Activated CD4-positive, alpha-beta memory T cell treated with anti-CD3 and anti-CD28 coated beads, Interleukin-2, amount 10 ng/mL, durations not matched to agents 7 days and 5 days (primary cell): ENCODE data around the gene FAM107B. TPM values are rescaled to one million over a fixed set of nuclear protein-coding genes. Genes with fewer than 3 reads are reported as not detected.
A peak's percentile ranks its signal among the peaks of the same experiment; 100 is the strongest.

Source experiments
- CTCF ChIA-PET: fragments of 350-600 bp; sonication (Branson Sonifier 250); formaldehyde crosslinking; loops from one replicate; lab custom pipeline; 2021; ENCODE audit warnings: antibody characterized with exemption, inconsistent platforms; lab: Charles Lee
- POLR2A ChIA-PET: fragments of 350-600 bp; sonication (Branson Sonifier 250); formaldehyde crosslinking; loops from one replicate; lab custom pipeline; 2021; ENCODE audit warnings: antibody characterized with exemption; lab: Charles Lee
- DNase-seq: peaks from one replicate; pipeline ENCODE4 v3.0.0-alpha.2; 2020
- H3K27ac Mint-ChIP-seq: one replicate; pipeline ENCODE4 v1.8.0; 2021; ENCODE audit warnings: mild to moderate bottlenecking, mixed read lengths
- H3K27me3 Mint-ChIP-seq: one replicate; pipeline ENCODE4 v1.8.0; 2021; ENCODE audit warnings: mixed read lengths
- H3K36me3 Mint-ChIP-seq: one replicate; pipeline ENCODE4 v1.8.0; 2021; ENCODE audit warnings: low read depth, mixed read lengths
- H3K4me1 Mint-ChIP-seq: one replicate; pipeline ENCODE4 v1.8.0; 2021; ENCODE audit warnings: mixed read lengths
- H3K4me3 Mint-ChIP-seq: one replicate; pipeline ENCODE4 v1.8.0; 2021; ENCODE audit warnings: mild to moderate bottlenecking, mixed read lengths
- H3K9me3 Mint-ChIP-seq: one replicate; pipeline ENCODE4 v1.8.0; 2021; ENCODE audit warnings: mixed read lengths
- total RNA-seq, 2 experiments: library from RNA; stranded (reverse); gene quantifications; one replicate each; pipeline ENCODE4 v1.2.3, GENCODE V29; 2021

The FAM107B gene
- total RNA-seq, 2 experiments from 2014 or later, result 229 to 235 TPM

- Mint-ChIP-seq H3K36me3 (peaks cover 65% of the 10 kb centered on the region), H3K27ac (no peak overlapping the region), H3K4me1 (peaks cover 84% of the 10 kb centered on the region), H3K4me3 (no peak overlapping the region), H3K9me3 (no peaks in the 10 kb centered on the region), H3K27me3 (no peaks in the 10 kb centered on the region)
- ChIA-PET CTCF (interaction anchor here (1.0 to 1.2 kb wide), 2 partner anchors 9 to 42 kb away, joined by 4 to 5 read pairs; no protein-coding TSS in a partner anchor), POLR2A (interaction anchor here (0.9 to 10.1 kb wide), 4 partner anchors 8 to 380 kb away, joined by 3 to 149 read pairs (median 9); partner anchors contain the start of gene MEIG1)
- no peak for DNase-seq
Observed at GRCh38 chr10:14579405-14579804, 195.3 kb downstream of the FAM107B start.

DNA sequence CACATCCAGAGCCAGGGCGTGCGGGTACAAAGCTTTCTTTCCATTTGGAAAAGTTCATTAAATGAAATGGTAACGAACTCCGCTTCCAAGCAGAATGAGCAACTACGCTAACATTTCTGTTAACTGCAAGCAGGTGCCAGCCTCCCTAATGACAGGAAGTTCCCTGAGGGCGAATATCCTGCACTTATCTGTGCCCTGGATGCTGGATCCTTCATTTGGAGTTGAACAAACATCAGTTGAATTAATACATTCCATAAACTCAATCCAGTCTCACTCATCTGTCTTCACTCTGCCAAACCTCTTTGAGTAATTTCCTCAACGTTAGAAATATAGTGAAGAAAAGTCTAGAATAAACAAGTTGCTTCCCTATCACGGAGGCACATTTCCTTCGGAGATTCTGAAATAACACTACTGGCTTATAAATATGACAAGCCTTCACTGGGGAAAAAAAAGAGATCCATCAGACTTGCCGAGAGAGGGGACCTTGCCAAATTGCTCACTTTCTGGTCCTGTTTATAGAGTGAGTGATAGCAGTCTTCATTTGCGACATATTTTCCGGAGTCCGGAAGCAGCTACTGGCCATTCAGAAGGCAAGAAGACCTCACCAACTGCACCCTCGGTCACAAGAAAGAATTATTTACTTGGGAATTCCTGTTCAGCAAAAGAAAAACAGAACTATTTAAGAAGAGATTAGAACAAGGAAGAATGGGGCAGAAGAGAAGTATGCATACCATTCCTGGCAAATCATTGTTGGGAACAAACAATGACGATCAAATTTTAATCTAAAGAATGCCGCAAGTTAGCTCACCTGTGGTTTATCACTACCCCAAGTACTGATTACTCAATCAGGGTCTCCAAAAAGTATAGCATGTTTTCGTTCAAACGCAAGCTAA is 196.4 kb downstream of the FAM107B start:
- Mint-ChIP-seq H3K27me3 (no peaks in the 10 kb centered on the region), H3K27ac (no peak overlapping the region), H3K4me1 (peaks cover 81% of the 10 kb centered on the region), H3K9me3 (no peaks in the 10 kb centered on the region), H3K36me3 (peaks cover 62% of the 10 kb centered on the region), H3K4me3 (no peak overlapping the region)
- ChIA-PET POLR2A (interaction anchor here (0.8 to 2.6 kb wide), 4 partner anchors 9 to 381 kb away, joined by 3 to 15 read pairs (median 3); partner anchors contain the start of gene MEIG1), CTCF (interaction anchor here (1.0 to 1.2 kb wide), 2 partner anchors 11 to 41 kb away, joined by 4 to 5 read pairs; no protein-coding TSS in a partner anchor)
- no peak for DNase-seq

DNA sequence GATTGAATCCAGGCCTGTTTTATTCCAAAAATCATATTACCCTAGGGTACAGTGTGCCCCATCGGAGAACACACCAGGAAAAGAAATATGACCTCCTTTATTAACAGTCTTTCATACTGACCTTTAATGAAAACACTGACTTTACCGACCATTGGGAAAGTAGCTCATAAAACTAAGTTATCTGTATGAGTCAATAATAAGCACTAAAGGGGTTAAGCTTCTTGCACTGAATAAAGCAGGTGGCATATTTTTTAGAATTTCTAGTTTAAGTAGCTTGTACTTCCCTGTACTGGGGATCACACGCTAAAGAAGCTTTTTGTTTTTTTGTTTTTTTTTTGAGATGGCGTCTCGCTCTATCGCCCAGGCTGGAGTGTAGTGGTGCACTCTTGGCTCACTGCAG is 199.8 kb downstream of the FAM107B start:
- ChIA-PET POLR2A (interaction anchor here (1.1 to 1.8 kb wide), 7 partner anchors 9 to 263 kb away, joined by 3 to 12 read pairs (median 3); partner anchors contain the start of genes CDNF, HSPA14 and MSANTD7), CTCF (interaction anchor here (0.5 to 1.7 kb wide), 5 partner anchors 9 to 37 kb away, joined by 3 to 5 read pairs (median 3); no protein-coding TSS in a partner anchor)
- no peak overlapping the region for H3K27ac Mint-ChIP-seq
- no peaks in the 10 kb centered on the region for H3K27me3 Mint-ChIP-seq
- H3K9me3 Mint-ChIP-seq, result no peaks in the 10 kb centered on the region
- no peak overlapping the region for H3K4me3 Mint-ChIP-seq
- H3K36me3 Mint-ChIP-seq, result peaks cover 68% of the 10 kb centered on the region
- no peak for DNase-seq
- H3K4me1 Mint-ChIP-seq, result peaks cover 86% of the 10 kb centered on the region

GRCh38 chr10:14574291-14574690 is 200.4 kb downstream of the FAM107B start:
- DNase-seq, result no peak
- Mint-ChIP-seq H3K27me3 (no peaks in the 10 kb centered on the region), H3K36me3 (peaks cover 74% of the 10 kb centered on the region), H3K4me3 (no peak overlapping the region), H3K4me1 (peaks cover 87% of the 10 kb centered on the region), H3K27ac (peak overlapping the region; percentile 41), H3K9me3 (no peaks in the 10 kb centered on the region)
- ChIA-PET CTCF (interaction anchor here (1.3 to 1.7 kb wide), 3 partner anchors 10 to 23 kb away, joined by 3 to 5 read pairs (median 3); no protein-coding TSS in a partner anchor), POLR2A (interaction anchor here (1.2 to 1.8 kb wide), 5 partner anchors 9 to 31 kb away, joined by 3 to 12 read pairs (median 3); no protein-coding TSS in a partner anchor)

DNA sequence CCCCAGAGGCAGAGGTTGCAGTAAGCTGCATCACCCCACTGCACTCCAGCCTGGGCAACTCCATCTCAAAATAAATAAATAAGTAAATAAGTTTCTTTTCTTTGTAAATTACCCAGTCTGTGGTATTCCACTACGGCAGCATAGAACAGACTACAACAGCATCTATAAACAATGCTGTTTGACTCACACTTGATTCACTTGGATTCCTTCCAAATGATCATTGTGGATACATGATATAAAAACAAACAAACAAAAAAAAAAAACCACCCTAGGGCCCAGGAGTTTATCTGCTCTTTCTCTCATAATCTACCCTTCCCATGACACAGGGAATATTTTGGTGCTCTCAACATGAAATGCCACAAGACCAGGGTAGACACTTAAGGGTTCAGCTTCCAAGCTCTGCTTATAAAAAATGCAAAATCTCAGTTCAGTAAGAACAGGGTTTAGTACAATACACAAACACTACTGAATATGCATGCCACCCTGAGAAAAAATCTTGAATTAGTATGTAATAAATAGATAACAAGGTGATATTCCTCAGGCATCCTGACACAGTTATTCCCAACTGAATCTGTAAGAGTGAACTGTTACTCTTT is 200.9 kb downstream of the FAM107B start:
- DNase-seq, result no peak
- peaks cover 89% of the 10 kb centered on the region for H3K4me1 Mint-ChIP-seq
- H3K9me3 Mint-ChIP-seq, result no peaks in the 10 kb centered on the region
- no peaks in the 10 kb centered on the region for H3K27me3 Mint-ChIP-seq
- ChIA-PET CTCF (interaction anchor here (1.7 kb wide), 1 partner anchor 10 kb away, joined by 5 read pairs; no protein-coding TSS in a partner anchor), POLR2A (interaction anchor here (1.4 to 6.9 kb wide), 5 partner anchors 11 to 264 kb away, joined by 3 to 149 read pairs (median 6); partner anchors contain the start of genes CDNF, HSPA14 and MSANTD7)
- H3K27ac Mint-ChIP-seq, result peak overlapping the region; percentile 58
- peaks cover 78% of the 10 kb centered on the region for H3K36me3 Mint-ChIP-seq
- H3K4me3 Mint-ChIP-seq, result no peak overlapping the region

- Mint-ChIP-seq H3K9me3 (no peaks in the 10 kb centered on the region), H3K4me3 (no peak overlapping the region), H3K36me3 (peaks cover 78% of the 10 kb centered on the region), H3K4me1 (peaks cover 89% of the 10 kb centered on the region), H3K27ac (peak overlapping the region; percentile 49), H3K27me3 (no peaks in the 10 kb centered on the region)
- CTCF ChIA-PET, result no interaction called here
- no peak for DNase-seq
- POLR2A ChIA-PET, result interaction anchor here (1.0 to 6.9 kb wide), 7 partner anchors 10 to 265 kb away, joined by 3 to 149 read pairs (median 5); partner anchors contain the start of genes CDNF, HSPA14 and MSANTD7
Observed at GRCh38 chr10:14572811-14573210, 201.9 kb downstream of the FAM107B start.

- Mint-ChIP-seq H3K27ac (peak overlapping the region; percentile 89), H3K9me3 (no peaks in the 10 kb centered on the region), H3K36me3 (peaks cover 78% of the 10 kb centered on the region), H3K4me1 (peaks cover 95% of the 10 kb centered on the region), H3K4me3 (peak overlapping the region; percentile 77), H3K27me3 (no peaks in the 10 kb centered on the region)
- CTCF ChIA-PET, result interaction anchor here (1.0 to 1.2 kb wide), 2 partner anchors 12 to 29 kb away, joined by 3 read pairs; no protein-coding TSS in a partner anchor
- DNase-seq, result peak; percentile 68
- POLR2A ChIA-PET, result interaction anchor here (1.0 to 6.9 kb wide), 10 partner anchors 11 to 382 kb away, joined by 3 to 149 read pairs (median 4); partner anchors contain the start of genes CDNF, DCLRE1C, HSPA14 and MSANTD7
Observed at GRCh38 chr10:14571866-14572507, 202.7 kb downstream of the FAM107B start.

DNA sequence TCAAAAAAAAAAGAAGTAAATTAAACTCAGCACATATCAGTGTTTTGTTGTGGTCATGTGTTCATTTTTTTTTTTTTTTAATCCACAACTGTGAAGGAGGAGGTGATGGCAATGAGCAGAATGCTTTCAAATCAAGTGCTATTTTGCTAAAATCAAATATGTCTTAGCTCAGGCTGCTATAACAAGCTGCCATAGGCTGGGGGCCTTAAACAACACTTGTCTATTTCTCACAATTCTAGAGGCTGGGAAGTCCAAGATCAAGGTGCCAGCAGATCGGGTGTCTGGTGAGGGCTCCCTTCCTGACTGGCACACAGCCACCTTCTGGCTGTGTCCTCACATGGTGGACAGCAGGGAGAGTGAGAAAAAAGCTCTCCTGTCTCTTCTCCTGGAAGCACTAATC is 203.9 kb downstream of the FAM107B start:
- POLR2A ChIA-PET, result interaction anchor here (0.6 to 6.9 kb wide), 12 partner anchors 9 to 385 kb away, joined by 3 to 149 read pairs (median 4); no protein-coding TSS in a partner anchor
- Mint-ChIP-seq H3K27ac (peak overlapping the region; percentile 89), H3K36me3 (peaks cover 78% of the 10 kb centered on the region), H3K9me3 (peaks cover 3% of the 10 kb centered on the region), H3K4me3 (peak overlapping the region; percentile 77), H3K27me3 (no peaks in the 10 kb centered on the region), H3K4me1 (peaks cover 94% of the 10 kb centered on the region)
- DNase-seq, result no peak
- CTCF ChIA-PET, result interaction anchor here (0.8 to 1.0 kb wide), 3 partner anchors 8 to 18 kb away, joined by 3 read pairs; no protein-coding TSS in a partner anchor

GRCh38 chr10:14569274-14570060 is 205.2 kb downstream of the FAM107B start:
- Mint-ChIP-seq H3K4me3 (peak overlapping the region; percentile 77), H3K9me3 (peaks cover 5% of the 10 kb centered on the region), H3K4me1 (peaks cover 94% of the 10 kb centered on the region), H3K27ac (peak overlapping the region; percentile 89), H3K36me3 (peaks cover 78% of the 10 kb centered on the region), H3K27me3 (no peaks in the 10 kb centered on the region)
- ChIA-PET POLR2A (interaction anchor here (0.7 to 6.9 kb wide), 18 partner anchors 8 to 1267 kb away, joined by 3 to 149 read pairs (median 4); partner anchors contain the start of genes CDNF, DCLRE1C, HSPA14 and MSANTD7), CTCF (interaction anchor here (0.7 to 1.9 kb wide), 6 partner anchors 10 to 268 kb away, joined by 3 to 7 read pairs (median 4); partner anchors contain the start of genes CDNF, HSPA14 and MSANTD7)
- DNase-seq, result peak; percentile 63

GRCh38 chr10:14567421-14567820 is 207.3 kb downstream of the FAM107B start:
- Mint-ChIP-seq H3K36me3 (peaks cover 82% of the 10 kb centered on the region), H3K4me1 (peaks cover 92% of the 10 kb centered on the region), H3K27ac (peak overlapping the region; percentile 57), H3K9me3 (peaks cover 5% of the 10 kb centered on the region), H3K27me3 (no peaks in the 10 kb centered on the region), H3K4me3 (no peak overlapping the region)
- POLR2A ChIA-PET, result interaction anchor here (3.0 to 6.9 kb wide), 2 partner anchors 11 to 17 kb away, joined by 15 to 149 read pairs; no protein-coding TSS in a partner anchor
- no peak for DNase-seq
- CTCF ChIA-PET, result no interaction called here

- peaks cover 92% of the 10 kb centered on the region for H3K4me1 Mint-ChIP-seq
- ChIA-PET POLR2A (interaction anchor here (5.5 to 7.0 kb wide), 3 partner anchors 14 to 22 kb away, joined by 42 to 78 read pairs (median 53); no protein-coding TSS in a partner anchor), CTCF (no interaction called here)
- no peak for DNase-seq
- H3K9me3 Mint-ChIP-seq, result peaks cover 5% of the 10 kb centered on the region
- peaks cover 75% of the 10 kb centered on the region for H3K36me3 Mint-ChIP-seq
- no peak overlapping the region for H3K4me3 Mint-ChIP-seq
- no peaks in the 10 kb centered on the region for H3K27me3 Mint-ChIP-seq
- peak overlapping the region; percentile 95 for H3K27ac Mint-ChIP-seq
Observed at GRCh38 chr10:14566498-14566897, 208.2 kb downstream of the FAM107B start.
